HEK293T (cell line): ENCODE results near the gene PGA4.

Experiments
- FOXA1 ChIP-seq: fragments of 450-650 bp; IDR thresholded peaks from 2 replicates; pipeline ENCODE4 v1.6.1; 2016; ENCODE audit warnings: mild to moderate bottlenecking
- FOXM1 ChIP-seq: fragments of 450-650 bp; IDR thresholded peaks from 2 replicates; pipeline ENCODE4 v1.6.1; 2017; ENCODE audit warnings: mild to moderate bottlenecking, borderline replicate concordance
- L3MBTL2 ChIP-seq: fragments of 450-650 bp; conservative IDR thresholded peaks from 2 replicates; pipeline ENCODE4 v1.6.1; 2016; ENCODE audit warnings: mild to moderate bottlenecking
- ZNF384 ChIP-seq: fragments of 450-650 bp; IDR thresholded peaks from 2 replicates; pipeline ENCODE4 v1.6.1; 2016

GRCh38 chr11:61259363-61259762 lies 37.2 kb downstream of the PGA4 start:
- no peak for TF ChIP-seq FOXA1
- no peak for TF ChIP-seq FOXM1
- no peak for TF ChIP-seq L3MBTL2
- TF ChIP-seq ZNF384, result no peak
